Astrocyte of the cerebellum (primary cell): Measurements from ENCODE around the gene ANAPC10.

Source experiments
- DNase-seq: peaks from one replicate; pipeline ENCODE4 v3.0.0-alpha.2; 2011; ENCODE audit warnings: low read depth
- H3K4me3 ChIP-seq: 2 replicates; pipeline ENCODE4 v1.5.1; 2011; ENCODE audit warnings: mild to moderate bottlenecking, low read depth, low read length, moderate library complexity
- CTCF ChIP-seq: IDR thresholded peaks from 2 replicates; pipeline ENCODE4 v1.5.1; 2012; ENCODE audit warnings: low read length, low read depth, moderate library complexity, mild to moderate bottlenecking; ENCODE audit errors: missing control alignments
- in situ Hi-C: cut with HindIII; loops from 2 replicates; pipeline ENCODE4 v1.10.0; 2017; ENCODE audit warnings: low sequenced_read_pairs

Gene ANAPC10

GRCh38 chr4:144948421-144948820 lies 149.6 kb downstream of the ANAPC10 start:
- no peak overlapping the region for H3K4me3 ChIP-seq

GRCh38 chr4:144948009-144948408 lies 150.0 kb downstream of the ANAPC10 start:
- no peak for DNase-seq
- no peak for TF ChIP-seq CTCF
- in situ Hi-C loops, result no loop called here
- no peak overlapping the region for H3K4me3 ChIP-seq

More at GRCh38 chr4:144948421-144948820, 149.6 kb downstream of the ANAPC10 start:
- DNase-seq, result no peak
- no peak for TF ChIP-seq CTCF
- in situ Hi-C loops, result no loop called here
